Mesenchymal stem cell (in vitro differentiated cells and primary cell): ENCODE measurements around the gene SHISAL2A.

Experiments used
- DNase-seq: peaks from one replicate; pipeline ENCODE4 v3.0.0-alpha.2; 2013
- H2AFZ ChIP-seq: one replicate; pipeline ENCODE4 v1.6.1; 2013; ENCODE audit warnings: low read depth, mild to moderate bottlenecking, control low read depth, inconsistent platforms, low read length, moderate library complexity
- H2AK5ac ChIP-seq: 2 replicates; pipeline ENCODE4 v1.6.1; 2013; ENCODE audit warnings: low read length, moderate library complexity, mild to moderate bottlenecking, inconsistent platforms; ENCODE audit not compliant: severe bottlenecking
- H2BK120ac ChIP-seq: one replicate; pipeline ENCODE4 v1.6.1; 2013; ENCODE audit warnings: low read depth, mild to moderate bottlenecking, inconsistent platforms, low read length, moderate library complexity
- H2BK12ac ChIP-seq, 2 experiments: one replicate each; pipeline ENCODE4 v1.6.1; 2013; ENCODE audit warnings: inconsistent platforms in 2 of 2, low read length in 2 of 2, mild to moderate bottlenecking in 2 of 2, moderate library complexity in 2 of 2, control low read depth in 1 of 2
- H2BK15ac ChIP-seq: one replicate; pipeline ENCODE4 v1.6.1; 2013; ENCODE audit warnings: mild to moderate bottlenecking, low read depth, inconsistent platforms; ENCODE audit not compliant: poor library complexity, severe bottlenecking
- H2BK5ac ChIP-seq: 2 replicates; pipeline ENCODE4 v1.6.1; 2013; ENCODE audit warnings: low read depth, mild to moderate bottlenecking, low read length, control low read depth, inconsistent platforms; ENCODE audit not compliant: poor library complexity, severe bottlenecking
- H3K14ac ChIP-seq, 2 experiments: one replicate each; pipeline ENCODE4 v1.6.1; 2013; ENCODE audit warnings: inconsistent platforms in 2 of 2, low read length in 2 of 2, control low read depth in 1 of 2, mild to moderate bottlenecking in 1 of 2, moderate library complexity in 1 of 2
- H3K18ac ChIP-seq, 2 experiments: one replicate each; pipeline ENCODE4 v1.6.1; 2013; ENCODE audit warnings: inconsistent platforms in 2 of 2, low read length in 2 of 2, control low read depth in 1 of 2, low read depth in 1 of 2, mild to moderate bottlenecking in 1 of 2
- H3K23ac ChIP-seq, 2 experiments: one replicate each; pipeline ENCODE4 v1.6.1; 2013; ENCODE audit warnings: inconsistent platforms in 2 of 2, low read length in 2 of 2, mild to moderate bottlenecking in 2 of 2, moderate library complexity in 2 of 2, control low read depth in 1 of 2
- H3K27ac ChIP-seq: 2 replicates; pipeline ENCODE4 v1.5.1; 2013; ENCODE audit warnings: mild to moderate bottlenecking, moderate library complexity, low read length, control low read depth, inconsistent platforms; ENCODE audit not compliant: poor library complexity, severe bottlenecking
- H3K27me3 ChIP-seq, 2 experiments: 2 replicates each; pipeline versions ENCODE4 v1.6.1 to v1.7.0; 2013; ENCODE audit warnings: low read length in 2 of 2, mild to moderate bottlenecking in 2 of 2, moderate library complexity in 2 of 2, control low read depth in 1 of 2, inconsistent platforms in 1 of 2; ENCODE audit not compliant: control insufficient read depth in 1 of 2, insufficient read depth in 1 of 2
- H3K36me3 ChIP-seq, 2 experiments: 2 replicates each; pipeline versions ENCODE4 v1.6.1 to v1.7.0; 2013; ENCODE audit warnings: low read length in 2 of 2, control low read depth in 1 of 2, inconsistent platforms in 1 of 2, low read depth in 1 of 2, mild to moderate bottlenecking in 1 of 2; ENCODE audit not compliant: insufficient read depth in 2 of 2, control insufficient read depth in 1 of 2
- H3K4ac ChIP-seq, 2 experiments: one replicate each; pipeline ENCODE4 v1.6.1; 2013; ENCODE audit warnings: inconsistent platforms in 2 of 2, low read length in 2 of 2, mild to moderate bottlenecking in 2 of 2, moderate library complexity in 2 of 2, control low read depth in 1 of 2, low read depth in 1 of 2
- H3K4me1 ChIP-seq: 2 replicates; pipeline ENCODE4 v1.6.1; 2013; ENCODE audit warnings: low read depth, low read length, control low read depth; ENCODE audit not compliant: control insufficient read depth, insufficient read depth
- H3K4me2 ChIP-seq: 2 replicates; pipeline ENCODE4 v1.6.1; 2013; ENCODE audit warnings: low read length, mild to moderate bottlenecking, inconsistent platforms; ENCODE audit not compliant: poor library complexity, severe bottlenecking
- H3K4me3 ChIP-seq, 2 experiments: 2 replicates each; pipeline versions ENCODE4 v1.5.1 to v1.7.0; 2013; ENCODE audit warnings: low read length in 2 of 2, mild to moderate bottlenecking in 2 of 2, control low read depth in 1 of 2, low read depth in 1 of 2; ENCODE audit not compliant: insufficient read depth in 1 of 2
- H3K79me1 ChIP-seq: replicated peaks from 2 replicates; pipeline ENCODE4 v1.6.1; 2013; ENCODE audit warnings: mild to moderate bottlenecking, control low read depth, low read length, inconsistent platforms; ENCODE audit not compliant: poor library complexity, severe bottlenecking
- H3K9ac ChIP-seq: 2 replicates; pipeline ENCODE4 v1.7.0; 2013; ENCODE audit warnings: mild to moderate bottlenecking, low read length, moderate library complexity
- H3K9me3 ChIP-seq: 2 replicates; pipeline ENCODE4 v1.7.0; 2013; ENCODE audit warnings: mild to moderate bottlenecking, low read length; ENCODE audit not compliant: control insufficient read depth
- H4K8ac ChIP-seq: one replicate; pipeline ENCODE4 v1.6.1; 2013; ENCODE audit warnings: inconsistent platforms, mild to moderate bottlenecking, low read length, moderate library complexity
- H4K91ac ChIP-seq: one replicate; pipeline ENCODE4 v1.6.1; 2013; ENCODE audit warnings: mild to moderate bottlenecking, low read length, inconsistent platforms
- WGBS: methylation state at CpG from one replicate; pipeline ENCODE4 v1.1.7; 2013; ENCODE audit warnings: mixed read lengths; 5-methylcytosine and 5-hydroxymethylcytosine counted together

SHISAL2A gene

DNA sequence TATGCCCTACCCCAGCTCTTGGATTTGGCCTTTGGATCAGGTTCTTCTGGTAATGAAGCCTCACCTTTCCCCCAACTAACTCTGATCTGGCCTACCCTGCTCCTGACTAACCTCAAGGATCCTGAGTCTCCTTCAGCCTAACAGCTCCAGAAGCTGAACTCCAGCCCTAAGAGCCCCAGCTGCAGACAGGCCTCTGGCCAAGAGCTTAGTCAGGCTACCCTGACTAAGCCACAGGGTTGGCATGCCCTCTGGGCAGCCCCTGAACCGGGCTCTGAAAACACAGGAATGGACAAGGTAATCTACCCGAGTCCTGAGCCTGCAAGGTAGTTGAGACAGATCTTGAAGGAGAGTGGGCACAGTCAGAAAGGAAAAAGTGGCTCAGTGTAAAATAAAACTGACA is 35.7 kb downstream of the SHISAL2A start:
- H3K9me3 ChIP-seq = no peaks in the 10 kb centered on the region
- no peak overlapping the region for H3K4me2 ChIP-seq
- no peaks in the 10 kb centered on the region for H3K27me3 ChIP-seq
- H4K8ac ChIP-seq = peak overlapping the region; percentile 30
- H2BK5ac ChIP-seq = no peak overlapping the region
- H2AFZ ChIP-seq = no peak overlapping the region
- no peak overlapping the region for H3K18ac ChIP-seq
- no peak overlapping the region for H3K27ac ChIP-seq
- H3K79me1 ChIP-seq = no peaks in the 10 kb centered on the region
- no peak overlapping the region for H2BK12ac ChIP-seq
- no peak overlapping the region for H3K4ac ChIP-seq
- 90% methylated on average over 2 of the region's 2 CpGs for WGBS
- no peak overlapping the region for H3K23ac ChIP-seq
- H2BK120ac ChIP-seq = no peak overlapping the region
- H2BK15ac ChIP-seq = peak overlapping the region; percentile 49
- H3K9ac ChIP-seq = no peak overlapping the region
- no peak overlapping the region for H2AK5ac ChIP-seq
- no peaks in the 10 kb centered on the region for H3K36me3 ChIP-seq
- no peak overlapping the region for H4K91ac ChIP-seq
- H3K4me1 ChIP-seq = peaks cover 4% of the 10 kb centered on the region
- no peak overlapping the region for H3K14ac ChIP-seq
- no peak overlapping the region for H3K4me3 ChIP-seq
- DNase-seq = no peak

DNA sequence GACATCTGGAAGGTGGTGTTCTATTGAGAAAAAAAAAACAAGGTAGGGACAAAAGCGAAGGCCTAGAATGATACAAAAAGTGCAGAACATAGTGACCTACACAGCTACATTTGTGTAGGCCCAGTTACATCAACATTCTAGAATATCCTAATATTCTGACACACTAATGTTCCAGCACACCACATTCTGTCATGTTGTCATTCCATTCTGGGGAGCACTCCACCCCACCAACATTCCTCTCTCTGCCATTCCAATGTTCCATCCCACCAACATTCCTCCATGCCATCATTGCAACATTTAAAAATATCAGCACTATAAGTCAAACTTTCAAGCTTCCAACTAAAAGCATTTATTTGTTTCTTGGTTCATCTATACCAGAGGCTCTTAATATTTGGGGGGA is 36.7 kb downstream of the SHISAL2A start:
- no peak overlapping the region for H3K9ac ChIP-seq
- no peak overlapping the region for H2AFZ ChIP-seq
- no peak overlapping the region for H2BK120ac ChIP-seq
- no peak overlapping the region for H2BK5ac ChIP-seq
- H3K9me3 ChIP-seq = no peaks in the 10 kb centered on the region
- H3K23ac ChIP-seq = no peak overlapping the region
- no peak overlapping the region for H3K4me3 ChIP-seq
- no peak overlapping the region for H2AK5ac ChIP-seq
- no peaks in the 10 kb centered on the region for H3K79me1 ChIP-seq
- no peak overlapping the region for H2BK15ac ChIP-seq
- H3K18ac ChIP-seq = no peak overlapping the region
- H3K14ac ChIP-seq = no peak overlapping the region
- no peaks in the 10 kb centered on the region for H3K36me3 ChIP-seq
- no peak overlapping the region for H3K4ac ChIP-seq
- no peak overlapping the region for H4K8ac ChIP-seq
- no peak overlapping the region for H3K27ac ChIP-seq
- no peak overlapping the region for H4K91ac ChIP-seq
- WGBS = 100% methylated on average over 1 of the region's 1 CpG
- no peak overlapping the region for H2BK12ac ChIP-seq
- peaks cover 4% of the 10 kb centered on the region for H3K4me1 ChIP-seq
- H3K4me2 ChIP-seq = no peak overlapping the region
- no peaks in the 10 kb centered on the region for H3K27me3 ChIP-seq
- peak; percentile 22 for DNase-seq

DNA sequence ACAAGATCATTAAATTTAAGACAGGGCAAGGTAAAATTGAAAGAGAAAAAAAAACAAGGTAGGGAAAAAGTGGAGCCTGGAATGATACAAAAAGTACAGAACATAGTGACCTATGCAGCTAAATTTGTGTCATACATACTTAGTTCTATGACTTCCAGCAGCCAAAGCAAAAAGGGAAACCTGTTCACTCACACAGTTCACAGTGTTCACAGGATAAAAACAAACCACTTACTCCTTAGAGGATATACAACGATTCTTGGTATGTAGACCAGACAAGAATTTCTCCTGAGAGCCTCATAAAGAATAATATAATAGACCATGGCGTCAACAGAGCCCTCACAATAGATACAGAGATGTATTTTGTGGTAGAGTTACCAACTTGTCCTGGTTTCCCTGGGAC is 37.6 kb downstream of the SHISAL2A start:
- Histone ChIP-seq H2AFZ (no peak overlapping the region), H3K9ac (no peak overlapping the region), H3K36me3 (no peaks in the 10 kb centered on the region), H3K4me3 (no peak overlapping the region), H2BK12ac (no peak overlapping the region), H4K91ac (no peak overlapping the region), H3K23ac (no peak overlapping the region), H2BK5ac (no peak overlapping the region), H4K8ac (no peak overlapping the region), H3K18ac (no peak overlapping the region), H2BK120ac (no peak overlapping the region), H3K27me3 (no peaks in the 10 kb centered on the region), H3K4me2 (no peak overlapping the region), H2BK15ac (no peak overlapping the region), H3K27ac (no peak overlapping the region), H3K9me3 (no peaks in the 10 kb centered on the region), H3K4ac (no peak overlapping the region), H2AK5ac (no peak overlapping the region), H3K4me1 (peaks cover 4% of the 10 kb centered on the region), H3K79me1 (no peaks in the 10 kb centered on the region), H3K14ac (no peak overlapping the region)
- no peak for DNase-seq
- 61% methylated on average over 2 of the region's 2 CpGs for WGBS

DNA sequence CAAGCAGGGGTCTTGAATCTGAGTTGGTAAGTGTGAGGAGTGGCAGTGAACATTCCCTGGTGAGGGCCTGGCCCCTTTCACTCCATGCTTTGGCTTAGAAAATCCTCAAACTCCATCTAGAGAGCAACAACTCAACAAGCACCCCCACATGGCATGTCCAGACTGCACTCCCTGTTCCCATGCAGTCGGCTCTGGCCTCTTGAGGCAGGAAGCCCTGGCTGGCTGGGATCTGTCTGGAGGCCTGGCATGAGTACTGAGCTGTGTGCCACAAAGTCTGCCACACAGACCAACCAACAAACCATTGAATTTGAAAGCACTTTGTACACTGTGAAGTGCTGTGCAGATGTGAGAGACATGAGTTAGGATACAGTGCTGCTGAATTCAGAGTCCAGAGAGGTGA is 40.0 kb downstream of the SHISAL2A start:
- no peak overlapping the region for H2BK120ac ChIP-seq
- H3K36me3 ChIP-seq = no peaks in the 10 kb centered on the region
- H2BK5ac ChIP-seq = no peak overlapping the region
- no peak overlapping the region for H3K4me3 ChIP-seq
- H3K4ac ChIP-seq = peak overlapping the region in 1 of 2 experiments; percentile 71
- peaks cover 4% of the 10 kb centered on the region for H3K4me1 ChIP-seq
- WGBS = 21% methylated on average over 1 of the region's 1 CpG
- DNase-seq = no peak
- no peak overlapping the region for H3K4me2 ChIP-seq
- H3K27ac ChIP-seq = no peak overlapping the region
- peak overlapping the region; percentile 20 for H4K91ac ChIP-seq
- no peaks in the 10 kb centered on the region for H3K27me3 ChIP-seq
- peak overlapping the region; percentile 23 to 45 for H2BK12ac ChIP-seq
- no peak overlapping the region for H3K23ac ChIP-seq
- H3K18ac ChIP-seq = peak overlapping the region; percentile 26 to 67
- no peak overlapping the region for H3K9ac ChIP-seq
- H4K8ac ChIP-seq = peak overlapping the region; percentile 88
- no peaks in the 10 kb centered on the region for H3K9me3 ChIP-seq
- H3K14ac ChIP-seq = no peak overlapping the region
- peak overlapping the region; percentile 54 for H2AFZ ChIP-seq
- no peak overlapping the region for H2AK5ac ChIP-seq
- H3K79me1 ChIP-seq = no peaks in the 10 kb centered on the region
- no peak overlapping the region for H2BK15ac ChIP-seq
